Transverse colon (tissue), 4 donors: ENCODE results near the gene ZDHHC13. TPM values are rescaled to one million over a fixed set of nuclear protein-coding genes. Genes with fewer than 3 reads are reported as not detected.

Experiments used
- DNase-seq: peaks from one replicate; pipeline ENCODE4 v3.0.0-alpha.2; 2019
- H3K27ac ChIP-seq, 4 donors: fragments of 200-600 bp; sonication (generic); 2 replicates each; pipeline ENCODE4 v1.5.1; 2016 to 2018; ENCODE audit warnings: inconsistent platforms in 4 of 4
- H3K27me3 ChIP-seq: fragments of 200-600 bp; sonication (generic); 2 replicates; pipeline ENCODE4 v1.5.1; 2017; ENCODE audit warnings: inconsistent platforms
- H3K36me3 ChIP-seq, 4 donors: fragments of 200-600 bp; sonication (generic); 2 replicates each; pipeline ENCODE4 v1.5.1; 2017 to 2019; ENCODE audit warnings: inconsistent platforms in 4 of 4
- H3K4me1 ChIP-seq, 4 donors: fragments of 200-600 bp; sonication (generic); 2 replicates each; pipeline ENCODE4 v1.5.1; 2017 to 2020; ENCODE audit warnings: inconsistent platforms in 4 of 4
- H3K4me3 ChIP-seq, 4 donors: fragments of 200-600 bp; sonication (generic); 1 replicate in 1 of 4; 2 replicates in 3 of 4; pipeline versions ENCODE4 v1.5.1 to v1.6.1; 2017 to 2019; ENCODE audit warnings: inconsistent platforms in 4 of 4
- H3K9me3 ChIP-seq, 2 donors: fragments of 200-600 bp; sonication (generic); 2 replicates each; pipeline ENCODE4 v1.5.1; 2017 to 2019; ENCODE audit warnings: inconsistent platforms in 2 of 2
- CTCF ChIP-seq, 5 experiments: fragments of 200-600 bp in 3 of 5; fragments of 450-650 bp in 2 of 5; sonication (generic) in 3 of 5; IDR thresholded peaks; 1 replicate in 2 of 5; 2 replicates in 3 of 5; pipeline ENCODE4 v1.5.1; 2016 to 2017; ENCODE audit warnings: antibody characterized with exemption in 5 of 5, inconsistent platforms in 3 of 5, mild to moderate bottlenecking in 2 of 5, moderate library complexity in 1 of 5
- EP300 ChIP-seq: sonication (generic); formaldehyde crosslinking; IDR thresholded peaks from one replicate; pipeline ENCODE4 v1.6.1; 2017; ENCODE audit warnings: antibody characterized with exemption, low read depth
- POLR2A ChIP-seq: fragments of 450-650 bp; IDR thresholded peaks from one replicate; pipeline ENCODE4 v1.6.1; 2016; ENCODE audit warnings: antibody characterized with exemption, mild to moderate bottlenecking, moderate library complexity
- POLR2AphosphoS5 ChIP-seq, 3 donors: sonication (generic); formaldehyde crosslinking; IDR thresholded peaks; one replicate each; pipeline ENCODE4 v1.6.1; 2016; ENCODE audit warnings: antibody characterized with exemption in 3 of 3
- WGBS, 2 donors: methylation state at CpG; one replicate each; pipeline ENCODE4 v1.1.5; 2018; ENCODE audit warnings: low coverage in 1 of 2; 5-methylcytosine and 5-hydroxymethylcytosine counted together
- in situ Hi-C, 4 donors: fragments of 200-750 bp; cut with MboI; loops; one replicate each; pipeline versions ENCODE4 v1.15.0 to v1.15.1; 2017; ENCODE audit warnings: low sequenced_read_pairs in 3 of 4, low pct_ligation_motif_present in 1 of 4, low pct_unique_long_range_greater_than_20kb in 1 of 4
- intact Hi-C: fragments of 100-400 bp; cut with DNase I; formaldehyde crosslinking; loops from one replicate; pipeline ENCODE4 v1.15.1; 2023; ENCODE audit warnings: low total_unique reads
- total RNA-seq, 4 donors: library from RNA; depleted of rRNA; stranded (reverse); fragments of >200 nt; gene quantifications; one replicate each; pipeline ENCODE4 v1.1.0, GENCODE V29; 2016

The ZDHHC13 gene
- total RNA-seq, 4 donors from 2014 or later: 16.1 to 33.3 (median 28.3) TPM

- in situ Hi-C loops: loop anchor here in 2 of 4 donors (10.0 to 25.0 kb wide), 3 partner anchors 93 to 475 kb away; no protein-coding TSS in a partner anchor
- H3K27ac ChIP-seq: no peak overlapping the region
Observed at GRCh38 chr11:19079643-19080440, 37.1 kb upstream of the ZDHHC13 start.

GRCh38 chr11:19080579-19080993 is 36.4 kb upstream of the ZDHHC13 start:
- H3K36me3 ChIP-seq: no peaks in the 10 kb centered on the region
- TF ChIP-seq EP300 (no peak), CTCF (IDR thresholded peaks at IDR 0.05) (no peak), POLR2A (no peak), POLR2AphosphoS5 (IDR thresholded peaks at IDR 0.05) (no peak)
- no peak overlapping the region for H3K4me3 ChIP-seq
- in situ Hi-C loops: loop anchor here in 1 of 4 donors (25.0 kb wide), 1 partner anchor 93 kb away; no protein-coding TSS in a partner anchor
- no peak for DNase-seq
- 69 to 81% methylated on average over 4 to 6 of the region's 6 CpGs for WGBS, 2 donors
- no peak overlapping the region for H3K27ac ChIP-seq
- H3K9me3 ChIP-seq: no peaks in the 10 kb centered on the region
- intact Hi-C loops: no loop called here
- no peaks in the 10 kb centered on the region for H3K27me3 ChIP-seq
- H3K4me1 ChIP-seq: peaks cover 3 to 4% (median 4%) of the 10 kb centered on the region in 4 donors

More at GRCh38 chr11:19079643-19080440, 37.1 kb upstream of the ZDHHC13 start:
- no peak for TF ChIP-seq CTCF (IDR thresholded peaks at IDR 0.05)
- no peak for TF ChIP-seq POLR2AphosphoS5 (IDR thresholded peaks at IDR 0.05)
- TF ChIP-seq POLR2A: no peak
- TF ChIP-seq EP300: no peak
- H3K9me3 ChIP-seq: no peaks in the 10 kb centered on the region
- 45 to 70% methylated on average over 3 to 6 of the region's 6 CpGs for WGBS, 2 donors
- peaks cover 3 to 4% (median 4%) of the 10 kb centered on the region in 4 donors for H3K4me1 ChIP-seq
- no peaks in the 10 kb centered on the region for H3K36me3 ChIP-seq
- intact Hi-C loops: no loop called here
- no peak for DNase-seq
- no peak overlapping the region for H3K4me3 ChIP-seq
- no peaks in the 10 kb centered on the region for H3K27me3 ChIP-seq

GRCh38 chr11:19083166-19083565 is 33.8 kb upstream of the ZDHHC13 start:
- TF ChIP-seq POLR2AphosphoS5 (IDR thresholded peaks at IDR 0.05) (no peak), POLR2A (no peak), EP300 (no peak), CTCF (IDR thresholded peaks at IDR 0.05) (no peak)
- peaks cover 0 to 4% (median 0%) of the 10 kb centered on the region in 4 donors for H3K4me1 ChIP-seq
- no peak for DNase-seq
- 89% methylated on average over 1 of the region's 1 CpG; no CpG with 5 or more reads in 1 of the 2 donors for WGBS, 2 donors
- in situ Hi-C loops: loop anchor here in 1 of 4 donors (25.0 kb wide), 1 partner anchor 96 kb away; no protein-coding TSS in a partner anchor
- H3K27ac ChIP-seq: no peak overlapping the region
- H3K27me3 ChIP-seq: no peaks in the 10 kb centered on the region
- no peaks in the 10 kb centered on the region for H3K9me3 ChIP-seq
- H3K4me3 ChIP-seq: no peak overlapping the region
- intact Hi-C loops: no loop called here
- no peaks in the 10 kb centered on the region for H3K36me3 ChIP-seq

GRCh38 chr11:19084661-19085315 is 32.2 kb upstream of the ZDHHC13 start:
- Histone ChIP-seq H3K27me3 (no peaks in the 10 kb centered on the region), H3K9me3 (no peaks in the 10 kb centered on the region), H3K4me1 (no peaks in the 10 kb centered on the region), H3K4me3 (no peak overlapping the region), H3K27ac (no peak overlapping the region), H3K36me3 (no peaks in the 10 kb centered on the region)
- intact Hi-C loops: no loop called here
- in situ Hi-C loops: loop anchor here in 1 of 4 donors (25.0 kb wide), 1 partner anchor 97 kb away; no protein-coding TSS in a partner anchor
- no peak for TF ChIP-seq POLR2AphosphoS5 (IDR thresholded peaks at IDR 0.05)
- TF ChIP-seq POLR2A: no peak
- no peak for TF ChIP-seq EP300
- no peak for TF ChIP-seq CTCF (IDR thresholded peaks at IDR 0.05)
- DNase-seq: no peak
- WGBS, 2 donors: 77 to 78% methylated on average over 2 to 5 of the region's 5 CpGs
